SU-DHL-6 (cell line): ENCODE data around the gene RPL13A.

Experiments
- H2AFZ ChIP-seq: fragments of 200-600 bp; sonication (generic); 2 replicates; pipeline ENCODE4 v1.6.1; 2014; ENCODE audit warnings: low read depth, mild to moderate bottlenecking, moderate library complexity, mixed read lengths, antibody characterized with exemption, low read length; ENCODE audit not compliant: severe bottlenecking
- H3F3A ChIP-seq: fragments of 200-600 bp; shearing (Covaris generic); 2 replicates; pipeline ENCODE4 v1.6.0; 2016; ENCODE audit warnings: antibody characterized with exemption, mild to moderate bottlenecking; ENCODE audit not compliant: insufficient read depth
- H3K27ac ChIP-seq: fragments of 200-600 bp; sonication (generic); 2 replicates; pipeline ENCODE4 v1.5.1; 2016; ENCODE audit warnings: low read depth, mild to moderate bottlenecking, low read length, moderate library complexity, mixed read lengths
- H3K27me3 ChIP-seq: fragments of 200-600 bp; sonication (generic), shearing (Covaris generic); 2 replicates; pipeline ENCODE4 v1.6.0; 2014; ENCODE audit warnings: mild to moderate bottlenecking, low read length
- H3K36me3 ChIP-seq: fragments of 200-600 bp; sonication (generic); 2 replicates; pipeline ENCODE4 v1.6.1; 2014; ENCODE audit warnings: mild to moderate bottlenecking, low read length, mixed read lengths
- H3K4me2 ChIP-seq: fragments of 300-600, 200-600 bp; shearing (Covaris generic), sonication (generic); 2 replicates; pipeline ENCODE4 v1.6.0; 2014; ENCODE audit warnings: low read length, low read depth, mild to moderate bottlenecking; ENCODE audit not compliant: poor library complexity, severe bottlenecking
- H3K4me3 ChIP-seq: fragments of 200-600 bp; sonication (generic); 2 replicates; pipeline ENCODE4 v1.5.1; 2014; ENCODE audit warnings: antibody characterized with exemption, low read length, mild to moderate bottlenecking, mixed read lengths; ENCODE audit not compliant: insufficient read depth, poor library complexity, severe bottlenecking
- H3K79me2 ChIP-seq: fragments of 200-600 bp; sonication (generic); 2 replicates; pipeline ENCODE4 v1.6.1; 2014; ENCODE audit warnings: mild to moderate bottlenecking, low read length, moderate library complexity; ENCODE audit not compliant: insufficient read depth
- H3K9ac ChIP-seq: fragments of 200-600 bp; sonication (generic); 2 replicates; pipeline ENCODE4 v1.7.0; 2014; ENCODE audit warnings: mild to moderate bottlenecking, low read length
- H3K9me2 ChIP-seq: fragments of 200-600 bp; sonication (generic); replicated peaks from 2 replicates; pipeline ENCODE4 v1.6.1; 2014; ENCODE audit warnings: low read length; ENCODE audit not compliant: insufficient read depth
- H3K9me3 ChIP-seq: fragments of 200-600 bp; sonication (generic); 2 replicates; pipeline ENCODE4 v1.6.1; 2014; ENCODE audit warnings: low read length, mixed read lengths; ENCODE audit not compliant: insufficient read depth
- H4K20me1 ChIP-seq: fragments of 200-600 bp; sonication (generic); 2 replicates; pipeline ENCODE4 v1.6.1; 2014; ENCODE audit warnings: low read depth, mild to moderate bottlenecking, antibody characterized with exemption, low read length, moderate library complexity, mixed read lengths
- CTCF ChIP-seq: fragments of 200-600 bp; sonication (generic); IDR thresholded peaks from one replicate; pipeline ENCODE4 v1.5.1; 2017; ENCODE audit warnings: antibody characterized with exemption, mild to moderate bottlenecking, low read length, moderate library complexity; ENCODE audit not compliant: insufficient read depth, poor library complexity, severe bottlenecking
- EZH2phosphoT487 ChIP-seq: fragments of 200-600 bp; sonication (generic), shearing (Covaris generic); conservative IDR thresholded peaks from 2 replicates; pipeline ENCODE4 v1.6.1; 2018; ENCODE audit warnings: mild to moderate bottlenecking, antibody characterized with exemption, low read length, moderate library complexity, mixed read lengths

The RPL13A gene

GRCh38 chr19:49499030-49499670, 11.7 kb downstream of the RPL13A start:
- H3K27me3 ChIP-seq, result no peaks in the 10 kb centered on the region
- peak overlapping the region; percentile 83 for H3K4me2 ChIP-seq
- no peaks in the 10 kb centered on the region for H3K9me2 ChIP-seq
- peaks cover 24% of the 10 kb centered on the region for H3K36me3 ChIP-seq
- no peaks in the 10 kb centered on the region for H3K9me3 ChIP-seq
- H4K20me1 ChIP-seq, result peaks cover 14% of the 10 kb centered on the region; the same call in 1 of the 2 replicates
- H3K9ac ChIP-seq, result peak overlapping the region; percentile 99
- H3F3A ChIP-seq, result peaks cover 61% of the 10 kb centered on the region
- TF ChIP-seq EZH2phosphoT487 (no peak), CTCF (no peak)
- H3K79me2 ChIP-seq, result peaks cover 8% of the 10 kb centered on the region
- H3K27ac ChIP-seq, result no peak overlapping the region
- no peak overlapping the region for H2AFZ ChIP-seq
- no peak overlapping the region for H3K4me3 ChIP-seq

GRCh38 chr19:49502866-49503581, 15.6 kb downstream of the RPL13A start:
- H3K79me2 ChIP-seq, result no peaks in the 10 kb centered on the region
- H3F3A ChIP-seq, result peaks cover 34% of the 10 kb centered on the region
- no peaks in the 10 kb centered on the region for H3K9me2 ChIP-seq
- no peak overlapping the region for H3K4me3 ChIP-seq
- H4K20me1 ChIP-seq, result peaks cover 10% of the 10 kb centered on the region; the same call in 1 of the 2 replicates
- H3K9me3 ChIP-seq, result no peaks in the 10 kb centered on the region
- peaks cover 13% of the 10 kb centered on the region for H3K36me3 ChIP-seq
- H3K4me2 ChIP-seq, result no peak overlapping the region
- H3K27ac ChIP-seq, result no peak overlapping the region
- no peak overlapping the region for H2AFZ ChIP-seq
- no peak overlapping the region for H3K9ac ChIP-seq
- no peak for TF ChIP-seq EZH2phosphoT487
- peak; percentile 30 for TF ChIP-seq CTCF
- no peaks in the 10 kb centered on the region for H3K27me3 ChIP-seq

- peaks cover 5% of the 10 kb centered on the region; the same call in 1 of the 2 replicates for H4K20me1 ChIP-seq
- no peak for TF ChIP-seq CTCF
- no peak for TF ChIP-seq EZH2phosphoT487
- H3K27ac ChIP-seq, result no peak overlapping the region
- H3K27me3 ChIP-seq, result no peaks in the 10 kb centered on the region
- peaks cover 28% of the 10 kb centered on the region for H3F3A ChIP-seq
- H3K36me3 ChIP-seq, result peaks cover 7% of the 10 kb centered on the region
- no peak overlapping the region for H3K4me3 ChIP-seq
- H2AFZ ChIP-seq, result no peak overlapping the region
- no peak overlapping the region for H3K9ac ChIP-seq
- H3K9me2 ChIP-seq, result no peaks in the 10 kb centered on the region
- no peaks in the 10 kb centered on the region for H3K79me2 ChIP-seq
- H3K9me3 ChIP-seq, result no peaks in the 10 kb centered on the region
- H3K4me2 ChIP-seq, result no peak overlapping the region
Measured at GRCh38 chr19:49503582-49503962, 16.2 kb downstream of the RPL13A start.
